GM23338 (cell line): ENCODE data around the gene SUSD4. TPM values are rescaled to one million over a fixed set of nuclear protein-coding genes. Genes with fewer than 3 reads are reported as not detected.

Experiments used
- ATAC-seq: fragments of 200-7000 bp; cut with Tn5 transposase; 3 replicates; pipeline ENCODE4 v1.9.1; 2020
- DNase-seq: peaks from one replicate; pipeline ENCODE4 v3.0.0-alpha.2; 2015; ENCODE audit warnings: low spot score
- H2AFZ ChIP-seq: fragments of 200-600 bp; sonication (generic); 2 replicates; pipeline ENCODE4 v1.8.0; 2016; ENCODE audit warnings: antibody characterized with exemption, mild to moderate bottlenecking, moderate library complexity
- H3F3A ChIP-seq: fragments of 200-600 bp; sonication (generic); replicated peaks from 2 replicates; pipeline ENCODE4 v1.8.0; 2017; ENCODE audit warnings: antibody characterized with exemption, mixed run types, low read depth
- H3K27ac ChIP-seq: fragments of 200-600 bp; sonication (generic); 2 replicates; pipeline ENCODE4 v1.6.1; 2016; ENCODE audit warnings: low read depth
- H3K27me3 ChIP-seq: fragments of 200-600 bp; sonication (generic); 2 replicates; pipeline ENCODE4 v1.8.0; 2016; ENCODE audit warnings: mild to moderate bottlenecking, mixed run types, moderate library complexity; ENCODE audit not compliant: insufficient read depth
- H3K36me3 ChIP-seq: fragments of 200-600 bp; sonication (generic); 2 replicates; pipeline ENCODE4 v1.8.0; 2016; ENCODE audit warnings: mild to moderate bottlenecking; ENCODE audit not compliant: insufficient read depth
- H3K4me1 ChIP-seq: fragments of 200-600 bp; sonication (generic); 2 replicates; pipeline ENCODE4 v1.8.0; 2016; ENCODE audit warnings: mild to moderate bottlenecking, moderate library complexity; ENCODE audit not compliant: insufficient read depth
- H3K4me2 ChIP-seq: fragments of 200-600 bp; sonication (generic); 2 replicates; pipeline ENCODE4 v1.7.1; 2017; ENCODE audit warnings: mixed run types
- H3K4me3 ChIP-seq: fragments of 200-600 bp; sonication (generic); 2 replicates; pipeline ENCODE4 v1.6.1; 2016; ENCODE audit warnings: mixed run types
- H3K79me2 ChIP-seq: fragments of 200-600 bp; sonication (generic); replicated peaks from 2 replicates; pipeline ENCODE4 v1.8.0; 2017; ENCODE audit warnings: mild to moderate bottlenecking; ENCODE audit not compliant: insufficient read depth
- H3K9me2 ChIP-seq: fragments of 200-600 bp; sonication (generic); 2 replicates; pipeline ENCODE4 v1.8.0; 2017; ENCODE audit not compliant: insufficient read depth
- H4K20me1 ChIP-seq: fragments of 200-600 bp; sonication (generic); replicated peaks from 2 replicates; pipeline ENCODE4 v1.8.0; 2017; ENCODE audit warnings: mild to moderate bottlenecking; ENCODE audit not compliant: insufficient read depth
- H3K27ac Mint-ChIP-seq: 2 replicates; pipeline ENCODE4 v1.8.0; 2020; ENCODE audit warnings: inconsistent platforms, mild to moderate bottlenecking, moderate library complexity, mixed read lengths
- H3K27me3 Mint-ChIP-seq: 3 replicates; pipeline ENCODE4 v1.8.0; 2022; ENCODE audit warnings: low read depth, mild to moderate bottlenecking, moderate library complexity, mixed read lengths, inconsistent platforms; ENCODE audit not compliant: insufficient read depth, poor library complexity
- H3K36me3 Mint-ChIP-seq: 3 replicates; pipeline ENCODE4 v1.8.0; 2021; ENCODE audit warnings: low read depth, mild to moderate bottlenecking, inconsistent platforms, moderate library complexity, mixed read lengths
- H3K4me1 Mint-ChIP-seq: 3 replicates; pipeline ENCODE4 v1.8.0; 2020; ENCODE audit warnings: mild to moderate bottlenecking, inconsistent platforms, mixed read lengths
- H3K4me3 Mint-ChIP-seq: 3 replicates; pipeline ENCODE4 v1.8.0; 2021; ENCODE audit warnings: moderate library complexity, mild to moderate bottlenecking, inconsistent platforms, mixed read lengths
- H3K9me3 Mint-ChIP-seq: 3 replicates; pipeline ENCODE4 v1.8.0; 2020; ENCODE audit warnings: moderate library complexity, mild to moderate bottlenecking, inconsistent platforms, mixed read lengths
- CREB1 ChIP-seq: fragments of 250-450 bp; sonication (Bioruptor Pico); IDR thresholded peaks from 2 replicates; pipeline ENCODE4 v1.5.0; 2020; ENCODE audit warnings: low read depth, mild to moderate bottlenecking, moderate library complexity
- ETS1 ChIP-seq: IDR thresholded peaks from 2 replicates; pipeline ENCODE4 v1.6.1; 2016; ENCODE audit warnings: antibody characterized with exemption
- EZH2 ChIP-seq: fragments of 200-600 bp; sonication (generic); IDR thresholded peaks from one replicate; pipeline ENCODE4 v1.8.0; 2017; ENCODE audit warnings: antibody characterized with exemption, mild to moderate bottlenecking, low read depth; ENCODE audit not compliant: unreplicated experiment
- EZH2phosphoT487 ChIP-seq: fragments of 200-600 bp; sonication (generic); IDR thresholded peaks from one replicate; pipeline ENCODE4 v1.8.1; 2018; ENCODE audit warnings: antibody characterized with exemption; ENCODE audit not compliant: unreplicated experiment
- JUNB ChIP-seq: IDR thresholded peaks from one replicate; pipeline ENCODE4 v1.6.1; 2016; ENCODE audit warnings: antibody characterized with exemption; ENCODE audit not compliant: unreplicated experiment
- NANOG ChIP-seq: IDR thresholded peaks from 2 replicates; pipeline ENCODE4 v1.6.1; 2016; ENCODE audit warnings: antibody characterized with exemption, borderline replicate concordance
- POLR2AphosphoS5 ChIP-seq: IDR thresholded peaks from 2 replicates; pipeline ENCODE4 v1.6.1; 2016; ENCODE audit warnings: antibody characterized with exemption, low read depth
- REST ChIP-seq: IDR thresholded peaks from one replicate; pipeline ENCODE4 v1.6.1; 2018; ENCODE audit warnings: antibody characterized with exemption; ENCODE audit not compliant: unreplicated experiment
- STAT1 ChIP-seq: IDR thresholded peaks from one replicate; pipeline ENCODE4 v1.6.1; 2016; ENCODE audit warnings: antibody characterized with exemption; ENCODE audit not compliant: unreplicated experiment
- ZNF114 ChIP-seq: fragments of 250-450 bp; sonication (Bioruptor Pico); IDR thresholded peaks from 2 replicates; pipeline ENCODE4 v1.5.0; 2020; ENCODE audit warnings: mild to moderate bottlenecking, moderate library complexity
- ZNF331 ChIP-seq: fragments of 250-450 bp; sonication (Bioruptor Pico); IDR thresholded peaks from 2 replicates; pipeline ENCODE4 v1.5.0; 2020; ENCODE audit warnings: low read depth, mild to moderate bottlenecking, moderate library complexity
- ZNF462 ChIP-seq: fragments of 250-450 bp; sonication (Bioruptor Pico); IDR thresholded peaks from 2 replicates; pipeline ENCODE4 v1.5.0; 2020; ENCODE audit warnings: mild to moderate bottlenecking, moderate library complexity
- polyA plus RNA-seq: library from polyadenylated mRNA; unstranded; fragments of >200 nt; fragmentation: Nextera tagmentation; extraction: Ambion mirVana; gene quantifications from 2 replicates; pipeline ENCODE4 v1.2.1, GENCODE V29; 2016
- total RNA-seq: library from RNA; depleted of rRNA; stranded (reverse); fragments of >200 nt; shearing (Covaris generic); gene quantifications from 2 replicates; pipeline ENCODE4 v1.2.3, GENCODE V29; 2014

Gene SUSD4
- total and polyA plus RNA-seq, 2 experiments from 2014 or later = 2.3 to 3.6 TPM

GRCh38 chr1:223231581-223231980 lies 132.4 kb downstream of the SUSD4 start:
- peaks cover 1% of the 10 kb centered on the region for H3K27me3 Mint-ChIP-seq
- H3K79me2 ChIP-seq = no peaks in the 10 kb centered on the region
- H3K4me3 Mint-ChIP-seq = no peak overlapping the region
- no peaks in the 10 kb centered on the region for H3K36me3 Mint-ChIP-seq
- no peaks in the 10 kb centered on the region for H3K27me3 ChIP-seq
- no peak overlapping the region for H3K27ac ChIP-seq
- H3K36me3 ChIP-seq = no peaks in the 10 kb centered on the region
- H3K9me3 Mint-ChIP-seq = no peaks in the 10 kb centered on the region
- no peak for DNase-seq
- no peak overlapping the region for H3K4me2 ChIP-seq
- no peaks in the 10 kb centered on the region for H3F3A ChIP-seq
- no peak overlapping the region for H2AFZ ChIP-seq
- ATAC-seq = no peak
- no peaks in the 10 kb centered on the region; the same call in 1 of the 3 replicates for H3K4me1 Mint-ChIP-seq
- TF ChIP-seq JUNB = no peak
- H3K9me2 ChIP-seq = peaks cover 6% of the 10 kb centered on the region; the same call in 1 of the 2 replicates
- H3K27ac Mint-ChIP-seq = no peak overlapping the region
- H3K4me3 ChIP-seq = no peak overlapping the region
- H3K4me1 ChIP-seq = no peaks in the 10 kb centered on the region
- no peaks in the 10 kb centered on the region for H4K20me1 ChIP-seq

- no peaks in the 10 kb centered on the region for H3K79me2 ChIP-seq
- H3F3A ChIP-seq = no peaks in the 10 kb centered on the region
- Mint-ChIP-seq H3K27me3 (peaks cover 1% of the 10 kb centered on the region), H3K4me3 (no peak overlapping the region), H3K4me1 (no peaks in the 10 kb centered on the region; the same call in 1 of the 3 replicates), H3K27ac (no peak overlapping the region), H3K36me3 (no peaks in the 10 kb centered on the region), H3K9me3 (no peaks in the 10 kb centered on the region)
- H3K9me2 ChIP-seq = peaks cover 6% of the 10 kb centered on the region; the same call in 1 of the 2 replicates
- no peak overlapping the region for H3K4me2 ChIP-seq
- DNase-seq = no peak
- ATAC-seq = no peak
- no peaks in the 10 kb centered on the region for H4K20me1 ChIP-seq
- H2AFZ ChIP-seq = no peak overlapping the region
- no peak overlapping the region for H3K4me3 ChIP-seq
- no peaks in the 10 kb centered on the region for H3K4me1 ChIP-seq
- H3K36me3 ChIP-seq = no peaks in the 10 kb centered on the region
- no peak overlapping the region for H3K27ac ChIP-seq
- H3K27me3 ChIP-seq = no peaks in the 10 kb centered on the region
- TF ChIP-seq REST (no peak), JUNB (no peak), ZNF462 (CRISPR knock-in tag) (no peak), ZNF331 (CRISPR knock-in tag) (no peak), NANOG (no peak), STAT1 (no peak), EZH2 (no peak), POLR2AphosphoS5 (no peak), ETS1 (no peak), CREB1 (no peak), ZNF114 (CRISPR knock-in tag) (no peak), EZH2phosphoT487 (no peak)
These were observed 132.9 kb downstream of the SUSD4 start for GRCh38 chr1:223231011-223231572.
